HCT116 (cell line): Measurements from ENCODE around the gene JOSD1. TPM values are rescaled to one million over a fixed set of nuclear protein-coding genes. Genes with fewer than 3 reads are reported as not detected.

Source experiments
- ATAC-seq: fragments of 200-7000 bp; cut with Tn5 transposase; 2 replicates; pipeline ENCODE4 v1.9.1; 2020; ENCODE audit warnings: mild to moderate bottlenecking, moderate library complexity
- BruUV-seq: library from RNA; stranded (reverse); fragments of 400-500 nt; replicated peaks from 2 replicates; lab custom pipeline; 2021; lab: Mats Ljungman, UMichigan
- CTCF ChIA-PET: fragments of 300-600 bp; sonication (Branson Sonifier 250); formaldehyde crosslinking; loops from one replicate; lab custom pipeline; 2021; ENCODE audit warnings: antibody characterized with exemption; lab: Charles Lee
- POLR2A ChIA-PET: fragments of 300-600, 350-600 bp; sonication (Branson Sonifier 250); formaldehyde crosslinking; loops from one replicate; lab custom pipeline; 2021; ENCODE audit warnings: antibody characterized with exemption; lab: Charles Lee
- RAD21 ChIA-PET, 2 experiments: fragments of 300-600 bp; sonication (Branson Sonifier 250); formaldehyde crosslinking; loops; one replicate each; lab custom pipeline; 2023; ENCODE audit warnings: low total read pairs in 2 of 2; ENCODE audit not compliant: uncharacterized antibody in 2 of 2, unreplicated experiment in 2 of 2, low non-redundant PET in 1 of 2; lab: Charles Lee
- DNase-seq: peaks from one replicate; pipeline ENCODE4 v3.0.0-alpha.2; 2010; ENCODE audit warnings: low read depth, low spot score
- H2AFZ ChIP-seq: fragments of 200-600 bp; shearing (Covaris generic), sonication (generic); 2 replicates; pipeline ENCODE4 v1.6.1; 2017; ENCODE audit warnings: low read depth, mixed run types, mixed read lengths, antibody characterized with exemption, low read length; ENCODE audit not compliant: poor library complexity, severe bottlenecking
- H3K27ac ChIP-seq: 2 replicates; pipeline ENCODE4 v1.5.1; 2012; ENCODE audit warnings: low read depth, low read length
- H3K27me3 ChIP-seq: fragments of 200-600 bp; sonication (generic); 2 replicates; pipeline ENCODE4 v1.6.1; 2016; ENCODE audit warnings: mixed run types, low read length, mixed read lengths; ENCODE audit not compliant: insufficient read depth
- H3K36me3 ChIP-seq, 2 experiments: fragments of 200-500 bp in 1 of 2; fragments of 200-600 bp in 1 of 2; sonication (Bioruptor generic) in 1 of 2; sonication (generic) in 1 of 2; 2 replicates each; pipeline versions ENCODE4 v1.5.1 to v1.6.1; 2014 to 2016; ENCODE audit warnings: low read length in 2 of 2, inconsistent platforms in 1 of 2, mixed read lengths in 1 of 2, mixed run types in 1 of 2; ENCODE audit not compliant: insufficient read depth in 2 of 2, control insufficient read depth in 1 of 2
- H3K4me1 ChIP-seq, 2 experiments: fragments of 200-600 bp in 1 of 2; sonication (generic) in 1 of 2; 2 replicates each; pipeline versions ENCODE4 v1.5.1 to v1.6.1; 2012 to 2017; ENCODE audit warnings: low read length in 2 of 2, inconsistent platforms in 1 of 2, mild to moderate bottlenecking in 1 of 2, mixed read lengths in 1 of 2, mixed run types in 1 of 2, moderate library complexity in 1 of 2; ENCODE audit not compliant: insufficient read depth in 2 of 2, control insufficient read depth in 1 of 2
- H3K4me2 ChIP-seq: fragments of 200-600 bp; sonication (generic); 2 replicates; pipeline ENCODE4 v1.6.1; 2017; ENCODE audit warnings: mixed run types, low read length, mixed read lengths
- H3K4me3 ChIP-seq, 2 experiments: fragments of 200-600 bp in 1 of 2; sonication (generic) in 1 of 2; replicated peaks in 1 of 2; 2 replicates each; pipeline ENCODE4 v1.5.1; 2011 to 2016; ENCODE audit warnings: low read length in 2 of 2, control low read depth in 1 of 2, low read depth in 1 of 2, mild to moderate bottlenecking in 1 of 2, mixed read lengths in 1 of 2, mixed run types in 1 of 2
- H3K79me2 ChIP-seq: fragments of 200-600 bp; sonication (generic); 2 replicates; pipeline ENCODE4 v1.6.1; 2017; ENCODE audit warnings: mild to moderate bottlenecking, mixed run types, low read length, moderate library complexity, mixed read lengths; ENCODE audit not compliant: insufficient read depth
- H3K9ac ChIP-seq: fragments of 200-600 bp; sonication (generic); 2 replicates; pipeline ENCODE4 v1.6.1; 2016; ENCODE audit warnings: low read length, mixed read lengths
- H3K9me2 ChIP-seq: fragments of 200-600 bp; sonication (generic), shearing (Covaris generic); 2 replicates; pipeline ENCODE4 v1.6.1; 2017; ENCODE audit warnings: mixed run types, mild to moderate bottlenecking, moderate library complexity; ENCODE audit not compliant: insufficient read depth
- H3K9me3 ChIP-seq, 2 experiments: fragments of 200-500 bp in 1 of 2; fragments of 200-600 bp in 1 of 2; sonication (Bioruptor generic) in 1 of 2; sonication (generic) in 1 of 2; 2 replicates each; pipeline ENCODE4 v1.6.1; 2014 to 2017; ENCODE audit warnings: low read length in 2 of 2, mixed read lengths in 2 of 2, inconsistent platforms in 1 of 2, low read depth in 1 of 2, mild to moderate bottlenecking in 1 of 2, mixed run types in 1 of 2, moderate library complexity in 1 of 2; ENCODE audit not compliant: control insufficient read depth in 1 of 2, insufficient read depth in 1 of 2
- H4K20me1 ChIP-seq: fragments of 200-600 bp; sonication (generic), shearing (Covaris generic); 2 replicates; pipeline ENCODE4 v1.6.1; 2017; ENCODE audit warnings: mixed run types, mild to moderate bottlenecking, moderate library complexity; ENCODE audit not compliant: insufficient read depth
- EGR1 ChIP-seq: IDR thresholded peaks from 2 replicates; pipeline ENCODE4 v1.6.1; 2012; ENCODE audit warnings: low read depth
- JUND ChIP-seq: IDR thresholded peaks from 2 replicates; pipeline ENCODE4 v1.6.1; 2012
- POLR2AphosphoS5 ChIP-seq: IDR thresholded peaks from 2 replicates; pipeline ENCODE4 v1.6.1; 2011; ENCODE audit warnings: mild to moderate bottlenecking, low read depth, low read length, moderate library complexity
- SP1 ChIP-seq: IDR thresholded peaks from 2 replicates; pipeline ENCODE4 v1.6.1; 2012; ENCODE audit warnings: low read depth
- TCF7L2 ChIP-seq: IDR thresholded peaks from 2 replicates; pipeline ENCODE4 v1.7.0; 2011; ENCODE audit warnings: borderline replicate concordance, inconsistent platforms; ENCODE audit not compliant: insufficient read depth, insufficient read length; ENCODE audit errors: extremely low read depth
- YY1 ChIP-seq: IDR thresholded peaks from 2 replicates; pipeline ENCODE4 v1.6.1; 2011; ENCODE audit warnings: low read length, low read depth, moderate library complexity, mild to moderate bottlenecking; ENCODE audit not compliant: insufficient replicate concordance; ENCODE audit errors: extremely low read depth
- ZBTB33 ChIP-seq: IDR thresholded peaks from 2 replicates; pipeline ENCODE4 v1.6.1; 2011; ENCODE audit warnings: mild to moderate bottlenecking, low read length, moderate library complexity; ENCODE audit not compliant: insufficient replicate concordance; ENCODE audit errors: extremely low read depth
- ZFX ChIP-seq: fragments of 450-650 bp; IDR thresholded peaks from 2 replicates; pipeline ENCODE4 v1.6.1; 2017
- intact Hi-C: fragments of 100-400 bp; cut with micrococcal nuclease; formaldehyde crosslinking; loops from 2 replicates; pipeline ENCODE4 v1.10.0; 2022
- total RNA-seq: library from RNA; stranded (reverse); gene quantifications from one replicate; pipeline ENCODE4 v1.2.1, GENCODE V29; 2021; ENCODE audit not compliant: unreplicated experiment

The JOSD1 gene
- total RNA-seq, 1 experiment from 2014 or later, result 67.3 TPM

GRCh38 chr22:38656256-38657044 lies 44.3 kb downstream of the JOSD1 start, which contains the start of the genes CBY1 and FAM227A:
Gene CBY1 (plus strand): TSS chr22:38656638. CDS start chr22:38668055, 11,417 bp downstream.
Gene FAM227A (minus strand): TSS chr22:38656392. CDS start chr22:38650168, 6,224 bp downstream.
- ChIA-PET CTCF (no interaction called here), POLR2A (no interaction called here), RAD21 (no interaction called here)
- ATAC-seq (peak; percentile 88), DNase-seq (peak; percentile 76)
- TSS peak; percentile 80 for BruUV-seq
- H3K79me2 ChIP-seq, result peaks cover 12% of the 10 kb centered on the region
- H3K9ac ChIP-seq, result peak within 1 kb of the TSS; percentile 84
- H3K4me2 ChIP-seq, result peak within 1 kb of the TSS; percentile 96
- H3K36me3 ChIP-seq, result no peaks in the 10 kb centered on the region
- H3K4me1 ChIP-seq, result peaks cover 4 to 22% of the 10 kb centered on the region in 2 experiments; a peak in 3 of 4 replicates
- no peaks in the 10 kb centered on the region for H3K27me3 ChIP-seq
- no peaks in the 10 kb centered on the region for H3K9me2 ChIP-seq
- H4K20me1 ChIP-seq, result no peaks in the 10 kb centered on the region
- TF ChIP-seq ZFX (peak; percentile 67), JUND (peak; percentile 48; the same call in 1 of the 2 replicates), POLR2AphosphoS5 (peak; percentile 73), YY1 (peak; percentile 28), ZBTB33 (peak; percentile 53), SP1 (no peak), EGR1 (no peak), TCF7L2 (peak; percentile 68)
- H3K9me3 ChIP-seq, result no peaks in the 10 kb centered on the region
- H3K27ac ChIP-seq, result peak within 1 kb of the TSS; percentile 84
- intact Hi-C loops, result loop anchor here (2.0 kb wide), 1 partner anchor 24 kb away; the partner anchor contains the start of gene TOMM22
- peak within 1 kb of the TSS; percentile 94 for H2AFZ ChIP-seq
- H3K4me3 ChIP-seq, result peak within 1 kb of the TSS; percentile 82 to 84
